SK-N-SH treated with all-trans-retinoic acid at 6 μM for 48 hours (cell line): ENCODE results near the gene RIIAD1.

Source experiments
- ATAC-seq: fragments of 200-7000 bp; cut with Tn5 transposase; 3 replicates; pipeline ENCODE4 v1.9.1; 2020; ENCODE audit warnings: mild to moderate bottlenecking, moderate library complexity
- ARNTL ChIP-seq: fragments of 450-650 bp; formaldehyde crosslinking; IDR thresholded peaks from 2 replicates; pipeline ENCODE4 v1.5.0; 2020; ENCODE audit warnings: low read depth, mild to moderate bottlenecking, moderate library complexity, borderline replicate concordance
- BACH2 ChIP-seq: fragments of 250-450 bp; sonication (Bioruptor Pico); IDR thresholded peaks from 2 replicates; pipeline ENCODE4 v1.9.0; 2021; ENCODE audit warnings: mild to moderate bottlenecking, borderline replicate concordance
- CSDC2 ChIP-seq: fragments of 250-450 bp; sonication (Bioruptor Pico); IDR thresholded peaks from 2 replicates; pipeline ENCODE4 v1.5.0; 2020; ENCODE audit warnings: mild to moderate bottlenecking, moderate library complexity
- ESRRG ChIP-seq: fragments of 250-450 bp; sonication (Bioruptor Pico); IDR thresholded peaks from 2 replicates; pipeline ENCODE4 v1.6.1; 2021; ENCODE audit warnings: mild to moderate bottlenecking
- GLIS3 ChIP-seq: fragments of 250-450 bp; sonication (Bioruptor Pico); IDR thresholded peaks from 2 replicates; pipeline ENCODE4 v1.5.0; 2020; ENCODE audit warnings: mild to moderate bottlenecking, moderate library complexity
- ISL1 ChIP-seq: fragments of 250-450 bp; sonication (Bioruptor Pico); IDR thresholded peaks from 2 replicates; pipeline ENCODE4 v2.1.2; 2022; ENCODE audit warnings: mild to moderate bottlenecking, moderate library complexity
- OSR1 ChIP-seq: fragments of 250-450 bp; sonication (Bioruptor Pico); IDR thresholded peaks from 2 replicates; pipeline ENCODE4 v1.8.0; 2022; ENCODE audit warnings: moderate library complexity, mild to moderate bottlenecking, inconsistent platforms
- PPARA ChIP-seq: fragments of 250-450 bp; sonication (Bioruptor Pico); IDR thresholded peaks from 2 replicates; pipeline ENCODE4 v1.5.0; 2020; ENCODE audit warnings: mild to moderate bottlenecking, borderline replicate concordance
- RARB ChIP-seq: fragments of 250-450 bp; sonication (Bioruptor Pico); IDR thresholded peaks from 2 replicates; pipeline ENCODE4 v1.8.0; 2021; ENCODE audit warnings: mild to moderate bottlenecking, moderate library complexity
- SNAI2 ChIP-seq: fragments of 250-450 bp; sonication (Bioruptor Pico); IDR thresholded peaks from 2 replicates; pipeline ENCODE4 v1.5.0; 2020; ENCODE audit warnings: mild to moderate bottlenecking, moderate library complexity
- TCF4 ChIP-seq: fragments of 250-450 bp; sonication (Bioruptor Pico); IDR thresholded peaks from 2 replicates; pipeline ENCODE4 v1.8.0; 2021; ENCODE audit warnings: mild to moderate bottlenecking, moderate library complexity, borderline replicate concordance
- TOX ChIP-seq: fragments of 250-450 bp; sonication (Bioruptor Pico); IDR thresholded peaks from 2 replicates; pipeline ENCODE4 v1.8.0; 2021; ENCODE audit warnings: mild to moderate bottlenecking, moderate library complexity, borderline replicate concordance
- ZC3H10 ChIP-seq: fragments of 250-450 bp; sonication (Bioruptor Pico); IDR thresholded peaks from 2 replicates; pipeline ENCODE4 v1.5.1; 2021; ENCODE audit warnings: mild to moderate bottlenecking, moderate library complexity
- ZFP3 ChIP-seq: fragments of 250-450 bp; sonication (Bioruptor Pico); IDR thresholded peaks from 2 replicates; pipeline ENCODE4 v1.5.0; 2020; ENCODE audit warnings: mild to moderate bottlenecking, moderate library complexity
- ZFP30 ChIP-seq: fragments of 450-650 bp; formaldehyde crosslinking; IDR thresholded peaks from 2 replicates; pipeline ENCODE4 v1.5.0; 2022; ENCODE audit warnings: mild to moderate bottlenecking, moderate library complexity
- ZNF70 ChIP-seq: fragments of 450-650 bp; formaldehyde crosslinking; IDR thresholded peaks from 2 replicates; pipeline ENCODE4 v1.5.0; 2020; ENCODE audit warnings: mild to moderate bottlenecking, moderate library complexity
- ZNF8 ChIP-seq: fragments of 450-650 bp; formaldehyde crosslinking; IDR thresholded peaks from 2 replicates; pipeline ENCODE4 v1.5.0; 2020; ENCODE audit warnings: mild to moderate bottlenecking, moderate library complexity
- TF ChIP-seq, protein P1 (sequence below): fragments of 250-450 bp; sonication (Bioruptor Pico); IDR thresholded peaks from 2 replicates; pipeline ENCODE4 v1.8.0; 2020; ENCODE audit warnings: mild to moderate bottlenecking, moderate library complexity, borderline replicate concordance
- TF ChIP-seq, protein P2 (sequence below): fragments of 250-450 bp; sonication (Bioruptor Pico); IDR thresholded peaks from 2 replicates; pipeline ENCODE4 v1.5.1; 2021; ENCODE audit warnings: mild to moderate bottlenecking, moderate library complexity
- TF ChIP-seq, protein P3 (sequence below): fragments of 250-450 bp; sonication (Bioruptor Pico); IDR thresholded peaks from 2 replicates; pipeline ENCODE4 v1.8.0; 2021; ENCODE audit warnings: low read depth, mild to moderate bottlenecking, moderate library complexity, borderline replicate concordance
- TF ChIP-seq, protein P4 (sequence below): fragments of 250-450 bp; sonication (Bioruptor Pico); IDR thresholded peaks from 2 replicates; pipeline ENCODE4 v1.5.1; 2020; ENCODE audit warnings: low read depth, mild to moderate bottlenecking, moderate library complexity
- TF ChIP-seq, protein P5 (sequence below): fragments of 250-450 bp; sonication (Bioruptor Pico); IDR thresholded peaks from 2 replicates; pipeline ENCODE4 v1.5.0; 2020; ENCODE audit warnings: mild to moderate bottlenecking, moderate library complexity

The RIIAD1 gene

DNA sequence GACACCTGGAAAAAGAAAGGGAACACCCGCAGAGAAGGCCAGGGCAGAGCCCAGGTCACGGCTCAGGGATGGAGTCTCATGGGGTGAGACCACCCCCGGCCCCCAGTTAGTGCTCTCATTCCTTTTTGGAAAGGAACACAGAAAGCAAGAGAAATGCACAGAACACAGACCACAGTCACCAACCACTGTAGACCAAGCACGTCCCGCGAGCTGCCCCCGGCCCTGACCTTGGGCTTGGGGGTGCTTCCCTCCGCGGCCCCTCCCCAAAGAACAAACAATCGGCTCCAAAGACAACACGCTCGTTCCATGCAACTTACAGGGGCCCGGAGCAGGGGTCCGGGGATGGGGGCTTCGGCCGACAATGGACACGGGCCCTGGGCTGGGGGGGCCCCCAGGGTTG, 17.5 kb upstream of the RIIAD1 start:
- ATAC-seq: no peak

DNA sequence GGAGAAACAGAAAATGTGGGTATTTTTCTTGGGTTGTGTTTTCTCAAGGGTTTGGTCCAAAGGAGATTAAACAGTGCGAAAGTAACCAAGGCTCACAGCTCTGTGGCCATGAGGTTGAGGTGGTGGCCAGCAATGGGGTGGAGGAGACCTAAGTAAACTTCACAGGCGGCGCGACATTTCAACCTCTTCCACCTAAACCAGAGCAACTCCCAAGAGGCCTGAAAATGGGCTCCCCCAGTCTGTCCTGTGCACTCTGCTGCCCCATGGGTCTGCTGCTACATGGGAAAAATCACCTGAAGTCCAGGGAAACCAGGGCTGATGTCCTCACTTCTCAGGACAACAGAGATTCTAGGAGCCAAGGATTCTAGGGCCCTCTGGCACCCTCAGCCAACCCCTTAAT, 17.1 kb upstream of the RIIAD1 start:
- TF ChIP-seq, protein P1, sequence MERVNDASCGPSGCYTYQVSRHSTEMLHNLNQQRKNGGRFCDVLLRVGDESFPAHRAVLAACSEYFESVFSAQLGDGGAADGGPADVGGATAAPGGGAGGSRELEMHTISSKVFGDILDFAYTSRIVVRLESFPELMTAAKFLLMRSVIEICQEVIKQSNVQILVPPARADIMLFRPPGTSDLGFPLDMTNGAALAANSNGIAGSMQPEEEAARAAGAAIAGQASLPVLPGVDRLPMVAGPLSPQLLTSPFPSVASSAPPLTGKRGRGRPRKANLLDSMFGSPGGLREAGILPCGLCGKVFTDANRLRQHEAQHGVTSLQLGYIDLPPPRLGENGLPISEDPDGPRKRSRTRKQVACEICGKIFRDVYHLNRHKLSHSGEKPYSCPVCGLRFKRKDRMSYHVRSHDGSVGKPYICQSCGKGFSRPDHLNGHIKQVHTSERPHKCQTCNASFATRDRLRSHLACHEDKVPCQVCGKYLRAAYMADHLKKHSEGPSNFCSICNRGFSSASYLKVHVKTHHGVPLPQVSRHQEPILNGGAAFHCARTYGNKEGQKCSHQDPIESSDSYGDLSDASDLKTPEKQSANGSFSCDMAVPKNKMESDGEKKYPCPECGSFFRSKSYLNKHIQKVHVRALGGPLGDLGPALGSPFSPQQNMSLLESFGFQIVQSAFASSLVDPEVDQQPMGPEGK (CRISPR knock-in tag): no peak
- TF ChIP-seq TOX (CRISPR knock-in tag): no peak
- TF ChIP-seq OSR1: no peak
- no peak for TF ChIP-seq ARNTL
- TF ChIP-seq TCF4: no peak
- TF ChIP-seq BACH2 (CRISPR knock-in tag): no peak
- ATAC-seq: no peak

More for the DNA sequence above, 17.5 kb upstream of the RIIAD1 start:
- TF ChIP-seq, protein P2, sequence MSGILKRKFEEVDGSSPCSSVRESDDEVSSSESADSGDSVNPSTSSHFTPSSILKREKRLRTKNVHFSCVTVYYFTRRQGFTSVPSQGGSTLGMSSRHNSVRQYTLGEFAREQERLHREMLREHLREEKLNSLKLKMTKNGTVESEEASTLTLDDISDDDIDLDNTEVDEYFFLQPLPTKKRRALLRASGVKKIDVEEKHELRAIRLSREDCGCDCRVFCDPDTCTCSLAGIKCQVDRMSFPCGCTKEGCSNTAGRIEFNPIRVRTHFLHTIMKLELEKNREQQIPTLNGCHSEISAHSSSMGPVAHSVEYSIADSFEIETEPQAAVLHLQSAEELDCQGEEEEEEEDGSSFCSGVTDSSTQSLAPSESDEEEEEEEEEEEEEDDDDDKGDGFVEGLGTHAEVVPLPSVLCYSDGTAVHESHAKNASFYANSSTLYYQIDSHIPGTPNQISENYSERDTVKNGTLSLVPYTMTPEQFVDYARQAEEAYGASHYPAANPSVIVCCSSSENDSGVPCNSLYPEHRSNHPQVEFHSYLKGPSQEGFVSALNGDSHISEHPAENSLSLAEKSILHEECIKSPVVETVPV (CRISPR knock-in tag): no peak
- TF ChIP-seq GLIS3 (CRISPR knock-in tag) (no peak), ESRRG (CRISPR knock-in tag) (no peak), ISL1 (CRISPR knock-in tag) (no peak), BACH2 (CRISPR knock-in tag) (no peak), TCF4 (no peak), CSDC2 (CRISPR knock-in tag) (no peak), ZFP30 (CRISPR knock-in tag) (no peak), ARNTL (no peak), ZNF70 (CRISPR knock-in tag) (no peak), ZC3H10 (no peak), OSR1 (no peak), ZFP3 (no peak), PPARA (CRISPR knock-in tag) (no peak), TOX (CRISPR knock-in tag) (no peak)
- TF ChIP-seq, protein P3, sequence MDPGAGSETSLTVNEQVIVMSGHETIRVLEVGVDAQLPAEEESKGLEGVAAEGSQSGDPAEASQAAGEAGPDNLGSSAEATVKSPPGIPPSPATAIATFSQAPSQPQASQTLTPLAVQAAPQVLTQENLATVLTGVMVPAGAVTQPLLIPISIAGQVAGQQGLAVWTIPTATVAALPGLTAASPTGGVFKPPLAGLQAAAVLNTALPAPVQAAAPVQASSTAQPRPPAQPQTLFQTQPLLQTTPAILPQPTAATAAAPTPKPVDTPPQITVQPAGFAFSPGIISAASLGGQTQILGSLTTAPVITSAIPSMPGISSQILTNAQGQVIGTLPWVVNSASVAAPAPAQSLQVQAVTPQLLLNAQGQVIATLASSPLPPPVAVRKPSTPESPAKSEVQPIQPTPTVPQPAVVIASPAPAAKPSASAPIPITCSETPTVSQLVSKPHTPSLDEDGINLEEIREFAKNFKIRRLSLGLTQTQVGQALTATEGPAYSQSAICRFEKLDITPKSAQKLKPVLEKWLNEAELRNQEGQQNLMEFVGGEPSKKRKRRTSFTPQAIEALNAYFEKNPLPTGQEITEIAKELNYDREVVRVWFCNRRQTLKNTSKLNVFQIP (CRISPR knock-in tag): no peak
- TF ChIP-seq, protein P4, sequence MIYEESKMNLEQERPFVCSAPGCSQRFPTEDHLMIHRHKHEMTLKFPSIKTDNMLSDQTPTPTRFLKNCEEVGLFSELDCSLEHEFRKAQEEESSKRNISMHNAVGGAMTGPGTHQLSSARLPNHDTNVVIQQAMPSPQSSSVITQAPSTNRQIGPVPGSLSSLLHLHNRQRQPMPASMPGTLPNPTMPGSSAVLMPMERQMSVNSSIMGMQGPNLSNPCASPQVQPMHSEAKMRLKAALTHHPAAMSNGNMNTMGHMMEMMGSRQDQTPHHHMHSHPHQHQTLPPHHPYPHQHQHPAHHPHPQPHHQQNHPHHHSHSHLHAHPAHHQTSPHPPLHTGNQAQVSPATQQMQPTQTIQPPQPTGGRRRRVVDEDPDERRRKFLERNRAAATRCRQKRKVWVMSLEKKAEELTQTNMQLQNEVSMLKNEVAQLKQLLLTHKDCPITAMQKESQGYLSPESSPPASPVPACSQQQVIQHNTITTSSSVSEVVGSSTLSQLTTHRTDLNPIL: no peak

DNA sequence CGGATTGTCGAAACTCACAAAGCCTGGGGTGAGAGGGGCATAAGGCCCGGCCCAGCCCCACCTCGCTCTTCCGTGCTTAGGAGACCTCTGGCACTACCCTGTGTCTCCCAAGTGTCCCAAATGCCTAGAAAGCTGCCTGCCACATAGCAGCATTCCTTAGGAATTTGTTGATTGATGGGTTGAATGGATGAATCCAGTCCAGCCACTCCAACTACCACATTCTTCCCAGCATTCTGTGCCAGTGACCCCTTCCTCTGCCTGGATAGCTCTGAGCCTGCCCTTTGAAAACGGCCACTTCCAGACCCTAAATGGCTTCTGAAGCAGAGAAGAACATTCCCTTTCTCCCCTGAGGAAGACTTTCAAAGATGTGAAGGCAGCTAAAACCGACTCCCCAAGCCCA, 16.2 kb upstream of the RIIAD1 start:
- no peak for TF ChIP-seq ESRRG (CRISPR knock-in tag)
- TF ChIP-seq PPARA (CRISPR knock-in tag): no peak
- TF ChIP-seq, protein P1 (CRISPR knock-in tag): no peak
- TF ChIP-seq ZFP3: no peak
- TF ChIP-seq, protein P5, sequence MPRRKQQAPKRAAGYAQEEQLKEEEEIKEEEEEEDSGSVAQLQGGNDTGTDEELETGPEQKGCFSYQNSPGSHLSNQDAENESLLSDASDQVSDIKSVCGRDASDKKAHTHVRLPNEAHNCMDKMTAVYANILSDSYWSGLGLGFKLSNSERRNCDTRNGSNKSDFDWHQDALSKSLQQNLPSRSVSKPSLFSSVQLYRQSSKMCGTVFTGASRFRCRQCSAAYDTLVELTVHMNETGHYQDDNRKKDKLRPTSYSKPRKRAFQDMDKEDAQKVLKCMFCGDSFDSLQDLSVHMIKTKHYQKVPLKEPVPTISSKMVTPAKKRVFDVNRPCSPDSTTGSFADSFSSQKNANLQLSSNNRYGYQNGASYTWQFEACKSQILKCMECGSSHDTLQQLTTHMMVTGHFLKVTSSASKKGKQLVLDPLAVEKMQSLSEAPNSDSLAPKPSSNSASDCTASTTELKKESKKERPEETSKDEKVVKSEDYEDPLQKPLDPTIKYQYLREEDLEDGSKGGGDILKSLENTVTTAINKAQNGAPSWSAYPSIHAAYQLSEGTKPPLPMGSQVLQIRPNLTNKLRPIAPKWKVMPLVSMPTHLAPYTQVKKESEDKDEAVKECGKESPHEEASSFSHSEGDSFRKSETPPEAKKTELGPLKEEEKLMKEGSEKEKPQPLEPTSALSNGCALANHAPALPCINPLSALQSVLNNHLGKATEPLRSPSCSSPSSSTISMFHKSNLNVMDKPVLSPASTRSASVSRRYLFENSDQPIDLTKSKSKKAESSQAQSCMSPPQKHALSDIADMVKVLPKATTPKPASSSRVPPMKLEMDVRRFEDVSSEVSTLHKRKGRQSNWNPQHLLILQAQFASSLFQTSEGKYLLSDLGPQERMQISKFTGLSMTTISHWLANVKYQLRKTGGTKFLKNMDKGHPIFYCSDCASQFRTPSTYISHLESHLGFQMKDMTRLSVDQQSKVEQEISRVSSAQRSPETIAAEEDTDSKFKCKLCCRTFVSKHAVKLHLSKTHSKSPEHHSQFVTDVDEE (CRISPR knock-in tag): no peak
- TF ChIP-seq ZNF8 (CRISPR knock-in tag): no peak
- TF ChIP-seq RARB (CRISPR knock-in tag): no peak
- no peak for TF ChIP-seq GLIS3 (CRISPR knock-in tag)
- TF ChIP-seq, protein P3 (CRISPR knock-in tag): no peak
- no peak for TF ChIP-seq SNAI2 (CRISPR knock-in tag)
- TF ChIP-seq ARNTL: no peak
- TF ChIP-seq TOX (CRISPR knock-in tag): no peak
- no peak for TF ChIP-seq ZC3H10
- ATAC-seq: no peak
